ENCODE results near the gene CALY. TPM values are rescaled to one million over a fixed set of nuclear protein-coding genes. Genes with fewer than 3 reads are reported as not detected.

CALY gene
- total RNA-seq, 1 donor from 2014 or later, result 19.8 TPM

GRCh38 chr10:133318494-133319127 lies 18.1 kb downstream of the CALY start:
- Mint-ChIP-seq H3K4me1 (ENCODE audit: low read depth, unreplicated experiment) (peaks cover 5% of the 10 kb centered on the region), H3K9me3 (ENCODE audit: unreplicated experiment) (peaks cover 22% of the 10 kb centered on the region), H3K4me3 (ENCODE audit: unreplicated experiment) (peak overlapping the region; percentile 38), H3K27ac (ENCODE audit: unreplicated experiment) (peak overlapping the region; percentile 62), H3K36me3 (ENCODE audit: unreplicated experiment) (peaks cover 10% of the 10 kb centered on the region), H3K27me3 (ENCODE audit: unreplicated experiment) (peaks cover 7% of the 10 kb centered on the region)
- TF ChIP-seq, protein P1, sequence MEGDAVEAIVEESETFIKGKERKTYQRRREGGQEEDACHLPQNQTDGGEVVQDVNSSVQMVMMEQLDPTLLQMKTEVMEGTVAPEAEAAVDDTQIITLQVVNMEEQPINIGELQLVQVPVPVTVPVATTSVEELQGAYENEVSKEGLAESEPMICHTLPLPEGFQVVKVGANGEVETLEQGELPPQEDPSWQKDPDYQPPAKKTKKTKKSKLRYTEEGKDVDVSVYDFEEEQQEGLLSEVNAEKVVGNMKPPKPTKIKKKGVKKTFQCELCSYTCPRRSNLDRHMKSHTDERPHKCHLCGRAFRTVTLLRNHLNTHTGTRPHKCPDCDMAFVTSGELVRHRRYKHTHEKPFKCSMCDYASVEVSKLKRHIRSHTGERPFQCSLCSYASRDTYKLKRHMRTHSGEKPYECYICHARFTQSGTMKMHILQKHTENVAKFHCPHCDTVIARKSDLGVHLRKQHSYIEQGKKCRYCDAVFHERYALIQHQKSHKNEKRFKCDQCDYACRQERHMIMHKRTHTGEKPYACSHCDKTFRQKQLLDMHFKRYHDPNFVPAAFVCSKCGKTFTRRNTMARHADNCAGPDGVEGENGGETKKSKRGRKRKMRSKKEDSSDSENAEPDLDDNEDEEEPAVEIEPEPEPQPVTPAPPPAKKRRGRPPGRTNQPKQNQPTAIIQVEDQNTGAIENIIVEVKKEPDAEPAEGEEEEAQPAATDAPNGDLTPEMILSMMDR (IDR thresholded peaks at IDR 0.05; ENCODE audit: partially characterized antibody, unreplicated experiment), result peak; percentile 85
- peak; percentile 95 for DNase-seq

DNA sequence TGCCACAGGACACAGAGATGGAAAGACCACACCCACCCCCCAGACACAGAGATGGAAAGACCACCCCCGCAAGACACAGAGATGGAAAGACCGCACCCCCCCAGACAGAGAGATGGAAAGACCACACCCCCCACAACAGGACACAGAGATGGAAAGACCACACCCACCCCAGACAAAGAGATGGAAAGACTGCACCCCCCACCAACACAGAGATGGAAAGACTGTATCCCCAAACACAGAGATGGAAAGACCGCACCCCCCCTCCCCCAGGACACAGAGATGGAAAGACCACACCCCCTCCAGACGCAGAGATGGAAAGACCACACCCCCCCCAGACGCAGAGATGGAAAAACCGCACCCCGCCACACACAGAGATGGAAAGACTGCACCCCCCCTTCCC lies 20.0 kb downstream of the CALY start:
- H3K36me3 Mint-ChIP-seq (ENCODE audit: unreplicated experiment), result peaks cover 5% of the 10 kb centered on the region
- peaks cover 22% of the 10 kb centered on the region for H3K9me3 Mint-ChIP-seq (ENCODE audit: unreplicated experiment)
- H3K4me3 Mint-ChIP-seq (ENCODE audit: unreplicated experiment), result peak overlapping the region; percentile 67
- H3K27me3 Mint-ChIP-seq (ENCODE audit: unreplicated experiment), result peaks cover 7% of the 10 kb centered on the region
- H3K4me1 Mint-ChIP-seq (ENCODE audit: low read depth, unreplicated experiment), result peaks cover 13% of the 10 kb centered on the region
- no peak for DNase-seq
- peak overlapping the region; percentile 85 for H3K27ac Mint-ChIP-seq (ENCODE audit: unreplicated experiment)
- TF ChIP-seq, protein P1 (IDR thresholded peaks at IDR 0.05; ENCODE audit: partially characterized antibody, unreplicated experiment), result no peak

DNA sequence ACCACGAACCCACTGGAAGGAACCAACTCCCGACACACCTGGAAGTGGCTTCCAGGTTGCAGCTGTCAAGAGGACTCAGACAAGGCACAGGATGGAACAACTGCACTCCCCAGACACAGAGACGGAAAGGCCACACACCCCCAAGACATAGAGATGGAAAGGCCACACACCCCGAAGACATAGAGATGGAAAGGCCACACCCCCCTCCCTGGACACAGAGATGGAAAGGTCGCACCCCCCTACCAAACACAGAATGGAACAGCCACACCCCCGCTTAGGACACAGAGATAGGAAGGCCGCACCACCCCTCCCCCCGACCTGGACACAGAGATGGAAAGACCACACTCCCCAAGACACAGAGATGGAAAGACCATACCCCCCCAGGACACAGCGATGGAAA lies 20.4 kb downstream of the CALY start:
- peaks cover 5% of the 10 kb centered on the region for H3K36me3 Mint-ChIP-seq (ENCODE audit: unreplicated experiment)
- TF ChIP-seq, protein P1 (IDR thresholded peaks at IDR 0.05; ENCODE audit: partially characterized antibody, unreplicated experiment), result no peak
- H3K27ac Mint-ChIP-seq (ENCODE audit: unreplicated experiment), result peak overlapping the region; percentile 85
- peak; percentile 59 for DNase-seq
- peaks cover 17% of the 10 kb centered on the region for H3K4me1 Mint-ChIP-seq (ENCODE audit: low read depth, unreplicated experiment)
- H3K27me3 Mint-ChIP-seq (ENCODE audit: unreplicated experiment), result peaks cover 7% of the 10 kb centered on the region
- peaks cover 22% of the 10 kb centered on the region for H3K9me3 Mint-ChIP-seq (ENCODE audit: unreplicated experiment)
- peak overlapping the region; percentile 52 for H3K4me3 Mint-ChIP-seq (ENCODE audit: unreplicated experiment)

DNA sequence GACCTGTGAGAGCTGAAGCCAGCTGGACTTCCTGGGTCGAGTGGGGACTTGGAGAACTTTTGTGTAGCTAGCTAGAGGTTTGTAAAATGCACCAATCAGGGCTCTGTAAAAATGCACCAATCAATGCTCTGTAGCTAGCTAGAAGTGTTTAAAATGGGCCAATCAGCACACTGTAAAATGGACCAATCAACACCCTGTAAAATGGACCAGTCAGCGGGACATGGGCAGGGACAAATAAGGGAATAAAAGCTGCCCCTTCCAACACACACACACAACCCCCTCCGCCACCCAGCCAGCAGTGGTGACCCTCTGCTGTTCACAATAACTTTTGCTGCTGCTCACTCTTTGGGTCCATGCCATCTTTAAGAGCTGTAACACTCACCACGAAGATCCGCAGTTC lies 20.8 kb downstream of the CALY start:
- H3K9me3 Mint-ChIP-seq (ENCODE audit: unreplicated experiment), result peaks cover 22% of the 10 kb centered on the region
- TF ChIP-seq, protein P1 (IDR thresholded peaks at IDR 0.05; ENCODE audit: partially characterized antibody, unreplicated experiment), result no peak

GRCh38 chr10:133314911-133315310 lies 21.8 kb downstream of the CALY start:
- Mint-ChIP-seq H3K27ac (ENCODE audit: unreplicated experiment) (peak overlapping the region; percentile 90), H3K27me3 (ENCODE audit: unreplicated experiment) (peaks cover 7% of the 10 kb centered on the region), H3K4me1 (ENCODE audit: low read depth, unreplicated experiment) (peaks cover 17% of the 10 kb centered on the region), H3K4me3 (ENCODE audit: unreplicated experiment) (peak overlapping the region; percentile 47), H3K9me3 (ENCODE audit: unreplicated experiment) (peaks cover 20% of the 10 kb centered on the region), H3K36me3 (ENCODE audit: unreplicated experiment) (no peaks in the 10 kb centered on the region)
- TF ChIP-seq, protein P1 (IDR thresholded peaks at IDR 0.05; ENCODE audit: partially characterized antibody, unreplicated experiment), result no peak
- DNase-seq, result no peak

More for the DNA sequence above, 20.8 kb downstream of the CALY start:
- H3K4me3 Mint-ChIP-seq (ENCODE audit: unreplicated experiment), result peak overlapping the region; percentile 52
- peaks cover 17% of the 10 kb centered on the region for H3K4me1 Mint-ChIP-seq (ENCODE audit: low read depth, unreplicated experiment)
- peaks cover 5% of the 10 kb centered on the region for H3K36me3 Mint-ChIP-seq (ENCODE audit: unreplicated experiment)
- H3K27me3 Mint-ChIP-seq (ENCODE audit: unreplicated experiment), result peaks cover 7% of the 10 kb centered on the region
- DNase-seq, result no peak
- peak overlapping the region; percentile 57 for H3K27ac Mint-ChIP-seq (ENCODE audit: unreplicated experiment)
